ENCODE measurements around the gene FEM1C. TPM values are rescaled to one million over a fixed set of nuclear protein-coding genes. Genes with fewer than 3 reads are reported as not detected.

FEM1C gene
- total RNA-seq, 4 donors from 2014 or later: 11.3 to 16.6 (median 14.3) TPM

- no peak for TF ChIP-seq POLR2A (IDR thresholded peaks at IDR 0.05)
- TF ChIP-seq, protein P1, sequence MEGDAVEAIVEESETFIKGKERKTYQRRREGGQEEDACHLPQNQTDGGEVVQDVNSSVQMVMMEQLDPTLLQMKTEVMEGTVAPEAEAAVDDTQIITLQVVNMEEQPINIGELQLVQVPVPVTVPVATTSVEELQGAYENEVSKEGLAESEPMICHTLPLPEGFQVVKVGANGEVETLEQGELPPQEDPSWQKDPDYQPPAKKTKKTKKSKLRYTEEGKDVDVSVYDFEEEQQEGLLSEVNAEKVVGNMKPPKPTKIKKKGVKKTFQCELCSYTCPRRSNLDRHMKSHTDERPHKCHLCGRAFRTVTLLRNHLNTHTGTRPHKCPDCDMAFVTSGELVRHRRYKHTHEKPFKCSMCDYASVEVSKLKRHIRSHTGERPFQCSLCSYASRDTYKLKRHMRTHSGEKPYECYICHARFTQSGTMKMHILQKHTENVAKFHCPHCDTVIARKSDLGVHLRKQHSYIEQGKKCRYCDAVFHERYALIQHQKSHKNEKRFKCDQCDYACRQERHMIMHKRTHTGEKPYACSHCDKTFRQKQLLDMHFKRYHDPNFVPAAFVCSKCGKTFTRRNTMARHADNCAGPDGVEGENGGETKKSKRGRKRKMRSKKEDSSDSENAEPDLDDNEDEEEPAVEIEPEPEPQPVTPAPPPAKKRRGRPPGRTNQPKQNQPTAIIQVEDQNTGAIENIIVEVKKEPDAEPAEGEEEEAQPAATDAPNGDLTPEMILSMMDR (IDR thresholded peaks at IDR 0.05): no peak
- WGBS, 2 donors: 44 to 55% methylated on average over 2 of the region's 2 CpGs
- H3K4me3 ChIP-seq (ENCODE audit: low read depth, poor library complexity, severe bottlenecking): no peak overlapping the region
- no peak for DNase-seq (ENCODE audit: low spot score in 2 of 2)
- intact Hi-C loops (cut with DNase I; ENCODE audit: low total_unique reads): no loop called here
These were observed 20.7 kb upstream of the FEM1C start for GRCh38 chr5:115565233-115565632.

DNA sequence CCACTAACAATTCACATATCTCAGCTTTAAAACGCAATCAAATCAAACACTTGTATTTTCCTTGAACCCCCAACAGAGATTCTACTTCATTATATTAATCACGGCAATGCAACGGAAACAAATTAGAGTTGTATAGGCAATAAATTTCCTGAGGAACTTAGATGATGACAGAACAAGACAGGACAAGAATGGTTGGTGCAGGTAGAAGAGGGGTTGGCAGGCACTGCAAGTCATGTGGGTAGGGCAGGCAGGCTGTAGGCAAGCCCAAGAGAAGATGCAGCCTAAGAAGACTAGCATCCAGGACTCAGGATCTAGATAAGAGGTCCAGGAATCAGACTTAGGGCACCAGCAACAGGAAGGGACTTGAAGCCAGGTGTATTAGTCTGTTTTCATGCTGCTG lies 16.6 kb upstream of the FEM1C start:
- H3K4me3 ChIP-seq (ENCODE audit: low read depth, poor library complexity, severe bottlenecking): no peak overlapping the region
- TF ChIP-seq, protein P1 (IDR thresholded peaks at IDR 0.05): no peak
- intact Hi-C loops (cut with DNase I; ENCODE audit: low total_unique reads): no loop called here
- DNase-seq (ENCODE audit: low spot score in 2 of 2): no peak
- 62 to 65% methylated on average over 3 of the region's 3 CpGs for WGBS, 2 donors

DNA sequence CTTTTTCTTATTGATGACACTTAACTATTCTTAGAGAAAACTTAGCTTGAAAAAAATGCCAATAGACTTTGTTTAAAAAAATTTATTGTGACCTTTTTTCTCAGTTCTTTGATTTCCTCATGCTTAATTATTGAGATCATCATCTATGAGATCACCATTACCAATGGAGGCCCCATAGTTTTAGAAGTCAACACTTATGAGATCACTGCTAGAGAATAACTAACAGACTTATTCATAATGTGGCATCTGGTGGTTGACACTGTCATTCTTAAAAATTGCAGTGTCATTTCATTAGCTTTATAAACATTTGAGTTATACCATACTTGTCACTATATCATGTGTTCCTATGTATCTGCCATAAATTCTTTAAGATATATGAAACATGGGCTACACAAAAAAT lies 14.9 kb upstream of the FEM1C start:
- TF ChIP-seq POLR2A (IDR thresholded peaks at IDR 0.05): no peak
- TF ChIP-seq, protein P1 (IDR thresholded peaks at IDR 0.05): no peak
- intact Hi-C loops (cut with DNase I; ENCODE audit: low total_unique reads): no loop called here
- no peak for DNase-seq (ENCODE audit: low spot score in 2 of 2)
- no peak overlapping the region for H3K4me3 ChIP-seq (ENCODE audit: low read depth, poor library complexity, severe bottlenecking)

DNA sequence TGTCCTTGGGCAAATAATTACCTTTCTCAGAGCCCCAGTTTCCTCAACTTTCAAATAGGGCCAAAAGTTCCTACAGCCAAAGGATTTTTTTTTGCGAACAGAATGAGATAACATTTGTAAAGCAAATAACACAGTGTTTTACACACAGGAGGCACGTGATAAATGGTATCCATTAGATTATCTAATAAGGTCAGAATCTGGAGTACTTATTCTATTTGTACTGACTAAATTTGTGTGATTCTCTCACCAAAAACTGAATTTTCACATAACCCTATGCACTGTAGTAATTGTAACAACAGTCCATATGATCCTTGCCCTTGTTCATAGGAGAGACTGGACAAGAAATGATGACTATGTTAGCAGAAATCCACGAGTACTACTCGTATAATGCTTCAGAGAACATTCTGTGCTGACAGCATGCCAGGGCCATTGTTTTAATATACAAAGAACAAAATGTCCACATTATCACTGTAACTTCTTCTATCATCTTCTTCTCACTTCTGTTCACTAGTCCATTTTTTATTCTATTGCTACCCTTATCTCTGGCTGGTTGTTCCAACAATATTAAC lies 13.9 kb upstream of the FEM1C start:
- intact Hi-C loops (cut with DNase I; ENCODE audit: low total_unique reads): no loop called here
- WGBS, 2 donors: 68 to 82% methylated on average over 4 of the region's 4 CpGs
- no peak for TF ChIP-seq POLR2A (IDR thresholded peaks at IDR 0.05)
- TF ChIP-seq, protein P1 (IDR thresholded peaks at IDR 0.05): no peak
- H3K4me3 ChIP-seq (ENCODE audit: low read depth, poor library complexity, severe bottlenecking): no peak overlapping the region
- DNase-seq (ENCODE audit: low spot score in 2 of 2): no peak

GRCh38 chr5:115557667-115558387 lies 13.3 kb upstream of the FEM1C start:
- H3K4me3 ChIP-seq (ENCODE audit: low read depth, poor library complexity, severe bottlenecking): no peak overlapping the region
- intact Hi-C loops (cut with DNase I; ENCODE audit: low total_unique reads): no loop called here
- 60% methylated on average over 3 of the region's 3 CpGs for WGBS, 2 donors
- DNase-seq (ENCODE audit: low spot score in 2 of 2): no peak
- TF ChIP-seq, protein P1 (IDR thresholded peaks at IDR 0.05): no peak
- TF ChIP-seq POLR2A (IDR thresholded peaks at IDR 0.05): no peak

DNA sequence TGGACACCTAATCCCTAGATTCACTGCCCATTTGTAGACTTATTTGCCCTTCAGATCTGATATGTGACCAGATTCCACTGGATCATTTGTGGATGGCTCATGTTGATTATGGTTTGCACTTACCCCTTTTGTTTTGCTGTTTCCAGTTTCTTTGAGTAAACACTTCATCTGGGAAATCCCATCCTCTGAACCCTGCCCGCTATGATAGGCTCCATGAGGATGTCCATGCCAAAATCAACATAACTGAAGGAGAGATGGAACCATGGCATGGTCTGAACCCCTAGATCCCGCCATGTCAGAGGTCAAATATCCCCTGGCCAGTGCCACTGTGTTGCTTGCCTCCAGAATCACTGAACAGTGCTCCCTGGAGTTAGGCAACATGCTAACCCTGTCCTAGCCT lies 11.7 kb upstream of the FEM1C start:
- no peak for DNase-seq (ENCODE audit: low spot score in 2 of 2)
- H3K4me3 ChIP-seq (ENCODE audit: low read depth, poor library complexity, severe bottlenecking): no peak overlapping the region
- TF ChIP-seq, protein P1 (IDR thresholded peaks at IDR 0.05): no peak
- no peak for TF ChIP-seq POLR2A (IDR thresholded peaks at IDR 0.05)
- intact Hi-C loops (cut with DNase I; ENCODE audit: low total_unique reads): no loop called here
- 92 to 94% methylated on average over 2 of the region's 2 CpGs for WGBS, 2 donors

All from lower leg skin (tissue), 4 donors.